Coronary artery (tissue), 2 donors: ENCODE data around the gene SHMT2.

Source experiments
- DNase-seq: peaks from one replicate; pipeline ENCODE4 v3.0.0-alpha.2; 2017; ENCODE audit warnings: low spot score
- H3K27ac ChIP-seq, 2 donors: fragments of 200-600 bp; sonication (generic); one replicate each; pipeline ENCODE4 v1.5.1; 2016 to 2019
- H3K4me3 ChIP-seq: fragments of 200-600 bp; sonication (generic); 2 replicates; pipeline ENCODE4 v1.5.1; 2016; ENCODE audit warnings: mild to moderate bottlenecking, moderate library complexity
- TF ChIP-seq, protein P1 (sequence below): fragments of 200-600 bp; sonication (generic); IDR thresholded peaks from one replicate; pipeline ENCODE4 v1.5.1; 2019; ENCODE audit warnings: antibody characterized with exemption

The SHMT2 gene

DNA sequence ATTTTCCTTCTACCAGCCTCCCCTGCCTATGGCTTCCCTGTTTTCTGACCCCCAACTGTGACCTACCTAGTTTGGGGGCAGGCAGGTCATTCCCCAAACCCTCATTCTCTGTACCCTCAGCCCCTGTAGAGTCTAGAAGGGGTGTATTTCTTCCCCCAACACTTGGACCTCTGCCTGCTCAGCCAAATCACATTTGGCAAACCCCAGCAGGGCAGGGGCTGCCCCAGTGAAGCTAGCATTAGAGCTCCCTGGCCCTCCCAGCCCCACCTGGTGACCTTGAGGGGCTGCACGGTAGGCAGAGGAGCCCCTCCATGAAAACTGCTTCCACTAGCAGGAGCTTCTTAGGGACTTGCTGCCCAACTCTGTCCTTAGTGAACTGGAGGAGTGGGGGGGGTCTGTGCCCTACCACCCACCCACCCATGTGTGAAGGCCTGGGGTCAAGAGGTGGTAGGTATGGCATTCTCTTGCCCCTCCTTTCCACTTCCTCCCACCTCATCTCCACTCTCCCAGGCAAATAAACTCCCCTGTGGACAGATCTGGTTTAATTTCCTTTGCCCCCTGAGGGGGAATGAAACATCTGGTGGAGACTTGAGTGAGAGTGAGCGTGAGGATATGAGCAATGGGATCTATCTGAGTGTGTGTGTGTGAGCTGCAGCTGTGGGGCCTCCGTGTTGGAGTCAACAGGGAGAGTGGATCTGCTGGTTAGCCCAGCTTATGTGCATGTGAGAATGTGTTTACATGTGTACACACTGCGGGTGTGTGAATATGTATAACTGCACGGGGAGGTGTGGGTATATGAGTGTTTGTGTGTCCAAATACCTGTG, 11.3 kb upstream of the SHMT2 start:
- no peak for DNase-seq
- Histone ChIP-seq H3K27ac (no peak overlapping the region), H3K4me3 (no peak overlapping the region)
- TF ChIP-seq, protein P1, sequence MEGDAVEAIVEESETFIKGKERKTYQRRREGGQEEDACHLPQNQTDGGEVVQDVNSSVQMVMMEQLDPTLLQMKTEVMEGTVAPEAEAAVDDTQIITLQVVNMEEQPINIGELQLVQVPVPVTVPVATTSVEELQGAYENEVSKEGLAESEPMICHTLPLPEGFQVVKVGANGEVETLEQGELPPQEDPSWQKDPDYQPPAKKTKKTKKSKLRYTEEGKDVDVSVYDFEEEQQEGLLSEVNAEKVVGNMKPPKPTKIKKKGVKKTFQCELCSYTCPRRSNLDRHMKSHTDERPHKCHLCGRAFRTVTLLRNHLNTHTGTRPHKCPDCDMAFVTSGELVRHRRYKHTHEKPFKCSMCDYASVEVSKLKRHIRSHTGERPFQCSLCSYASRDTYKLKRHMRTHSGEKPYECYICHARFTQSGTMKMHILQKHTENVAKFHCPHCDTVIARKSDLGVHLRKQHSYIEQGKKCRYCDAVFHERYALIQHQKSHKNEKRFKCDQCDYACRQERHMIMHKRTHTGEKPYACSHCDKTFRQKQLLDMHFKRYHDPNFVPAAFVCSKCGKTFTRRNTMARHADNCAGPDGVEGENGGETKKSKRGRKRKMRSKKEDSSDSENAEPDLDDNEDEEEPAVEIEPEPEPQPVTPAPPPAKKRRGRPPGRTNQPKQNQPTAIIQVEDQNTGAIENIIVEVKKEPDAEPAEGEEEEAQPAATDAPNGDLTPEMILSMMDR = no peak

DNA sequence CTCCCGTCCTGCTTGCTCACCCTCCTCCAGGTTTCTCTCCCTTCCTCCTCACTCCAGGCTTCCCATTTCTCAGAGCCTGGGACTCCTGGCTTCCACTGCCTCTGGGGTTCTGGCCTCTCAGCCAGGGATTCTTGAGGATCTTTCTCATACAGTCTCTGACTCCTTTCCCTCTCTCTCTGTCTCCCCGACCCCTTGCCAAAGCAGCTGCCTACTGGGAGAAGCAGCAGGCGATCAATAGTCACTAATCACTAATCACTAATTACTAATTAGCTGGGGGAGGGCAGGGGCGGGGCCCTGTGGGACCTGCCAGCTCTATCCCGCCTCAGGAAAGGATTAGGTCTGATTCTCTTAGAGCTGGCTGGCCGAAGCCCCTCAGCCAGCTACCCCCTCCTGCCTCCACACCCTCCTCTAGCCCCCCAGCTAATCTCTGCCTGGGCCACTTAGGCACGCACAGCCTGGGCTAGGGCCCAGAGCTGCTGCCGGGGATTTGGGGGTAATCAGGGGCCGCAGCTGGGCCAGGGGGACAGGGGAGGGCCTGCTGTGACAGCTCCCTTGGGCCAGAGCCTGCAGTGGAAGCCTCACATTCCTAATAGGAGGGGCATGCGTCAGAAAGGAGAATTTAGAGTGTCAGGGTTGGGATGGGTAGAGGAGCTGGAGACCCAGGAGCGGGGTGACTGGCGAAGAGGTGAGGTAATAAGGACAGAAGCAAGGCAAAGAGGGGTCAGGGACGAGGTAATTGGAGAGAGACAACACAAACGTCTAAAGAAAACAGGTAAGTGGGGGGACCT, 10.1 kb upstream of the SHMT2 start:
- no peak overlapping the region for H3K4me3 ChIP-seq
- DNase-seq = no peak
- TF ChIP-seq, protein P1 = no peak
- no peak overlapping the region for H3K27ac ChIP-seq

- no peak for DNase-seq
- Histone ChIP-seq H3K27ac (no peak overlapping the region), H3K4me3 (no peak overlapping the region)
- TF ChIP-seq, protein P1 = no peak
Observed at GRCh38 chr12:57219993-57220754, 9.3 kb upstream of the SHMT2 start.

DNA sequence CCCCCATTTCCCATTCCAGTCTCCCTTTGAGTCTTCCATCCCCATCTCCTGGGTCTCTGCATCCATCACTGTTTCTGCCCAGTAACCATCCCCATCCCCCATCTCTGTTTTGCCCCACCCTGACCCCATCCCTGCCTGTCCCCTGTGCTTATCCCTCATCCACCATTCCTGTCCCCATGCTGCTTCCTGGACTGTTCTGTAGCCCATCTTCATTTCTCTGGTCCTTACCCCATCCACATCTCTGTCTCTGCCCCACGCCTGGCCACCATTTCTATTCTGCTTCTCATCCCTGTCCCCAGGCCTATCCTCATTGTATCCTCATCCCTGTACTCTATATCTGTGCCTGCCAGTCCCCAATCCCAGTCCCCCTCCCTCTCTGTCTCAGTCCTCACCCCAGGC, 8.7 kb upstream of the SHMT2 start:
- Histone ChIP-seq H3K27ac (no peak overlapping the region), H3K4me3 (no peak overlapping the region)
- TF ChIP-seq, protein P1 = no peak
- no peak for DNase-seq

- H3K4me3 ChIP-seq = no peak overlapping the region
- TF ChIP-seq, protein P1 = no peak
- no peak for DNase-seq
Observed at GRCh38 chr12:57221169-57221917, 8.2 kb upstream of the SHMT2 start.

GRCh38 chr12:57222286-57223190, 7.0 kb upstream of the SHMT2 start:
- DNase-seq = no peak
- TF ChIP-seq, protein P1 = no peak
- H3K4me3 ChIP-seq = no peak overlapping the region
- H3K27ac ChIP-seq = no peak overlapping the region

More at GRCh38 chr12:57221169-57221917, 8.2 kb upstream of the SHMT2 start:
- H3K27ac ChIP-seq = no peak overlapping the region
